HG03097 (cell line): ENCODE results near the gene ACTMAP.

Experiments
- ATAC-seq: cut with Tn5 transposase; IDR thresholded peaks from one replicate; pipeline ENCODE4 v1.9.1; 2021; ENCODE audit not compliant: unreplicated experiment, low FRiP score

ACTMAP gene

DNA sequence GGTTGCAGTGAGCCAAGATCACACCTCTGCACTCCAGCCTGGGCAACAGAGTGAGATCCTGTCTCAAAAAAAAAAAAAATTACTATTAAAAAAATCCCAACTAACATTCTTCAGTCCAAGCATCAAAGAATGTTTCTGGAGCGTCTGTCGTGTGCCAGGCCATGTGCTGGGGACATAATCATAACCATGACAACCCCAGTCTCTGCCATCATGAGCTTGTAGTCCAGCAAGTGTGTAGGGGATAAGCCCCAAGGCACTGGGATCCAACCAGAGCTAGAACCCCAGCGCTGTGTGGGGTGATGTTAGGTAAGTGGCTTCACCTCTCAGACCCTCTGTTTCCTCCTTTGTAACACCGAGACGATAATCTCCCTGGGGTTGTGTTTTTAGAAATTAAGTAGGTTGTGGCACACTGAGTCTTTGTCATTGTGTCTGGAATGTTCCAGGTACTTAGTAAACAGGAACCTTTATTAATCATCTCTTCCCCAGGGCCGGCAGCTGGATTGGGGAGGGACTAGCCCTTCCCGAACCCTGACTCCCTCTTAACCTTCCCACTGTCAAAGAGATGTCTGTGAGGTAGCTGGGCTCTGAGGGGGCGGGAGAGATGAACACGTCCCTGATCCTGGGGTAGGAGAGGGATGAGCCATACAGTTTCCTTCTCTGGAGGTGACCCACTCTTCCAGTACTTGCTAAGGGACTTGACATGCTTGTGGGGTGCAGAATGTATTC, 28.2 kb downstream of the ACTMAP start:
- no peak for ATAC-seq

DNA sequence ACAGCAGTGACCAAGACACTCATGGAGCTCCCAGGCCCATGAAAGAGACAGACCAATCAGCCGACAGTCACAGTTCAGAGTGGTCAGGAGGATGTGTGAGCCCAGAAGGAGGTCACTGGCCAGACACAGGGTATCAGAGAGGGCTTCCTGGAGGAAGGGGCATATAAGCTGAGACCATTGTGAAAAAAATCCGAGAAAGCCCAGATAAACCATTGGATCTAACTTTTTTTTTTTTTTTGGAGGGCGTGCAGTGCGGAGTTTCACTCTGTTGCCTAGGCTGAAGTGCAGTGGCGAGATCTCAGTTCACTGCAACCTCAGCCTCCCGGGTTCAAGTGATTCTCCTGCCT, 29.2 kb downstream of the ACTMAP start:
- ATAC-seq: no peak

DNA sequence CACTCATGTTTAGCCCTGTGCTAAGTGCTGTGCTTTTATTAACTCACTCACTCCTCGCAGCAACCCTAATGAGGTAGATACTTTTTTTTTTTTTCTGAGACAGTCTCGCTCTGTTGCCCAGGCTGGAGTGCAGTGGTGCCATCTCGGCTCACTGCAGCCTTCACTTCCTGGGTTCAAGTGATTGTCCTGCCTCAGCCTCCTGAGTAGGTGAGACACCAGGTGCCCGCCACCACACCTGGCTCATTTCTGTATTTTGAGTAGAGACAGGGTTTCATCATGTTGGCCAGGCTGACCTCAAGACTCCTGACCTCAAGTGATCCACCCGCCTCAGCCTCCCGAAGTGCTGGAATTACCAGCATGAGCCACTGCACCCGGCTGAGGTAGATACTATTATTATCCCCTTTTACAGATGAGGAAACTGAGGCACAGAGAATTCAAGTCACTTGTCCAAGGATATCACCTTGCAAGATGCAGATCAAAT, 30.8 kb downstream of the ACTMAP start:
- no peak for ATAC-seq

DNA sequence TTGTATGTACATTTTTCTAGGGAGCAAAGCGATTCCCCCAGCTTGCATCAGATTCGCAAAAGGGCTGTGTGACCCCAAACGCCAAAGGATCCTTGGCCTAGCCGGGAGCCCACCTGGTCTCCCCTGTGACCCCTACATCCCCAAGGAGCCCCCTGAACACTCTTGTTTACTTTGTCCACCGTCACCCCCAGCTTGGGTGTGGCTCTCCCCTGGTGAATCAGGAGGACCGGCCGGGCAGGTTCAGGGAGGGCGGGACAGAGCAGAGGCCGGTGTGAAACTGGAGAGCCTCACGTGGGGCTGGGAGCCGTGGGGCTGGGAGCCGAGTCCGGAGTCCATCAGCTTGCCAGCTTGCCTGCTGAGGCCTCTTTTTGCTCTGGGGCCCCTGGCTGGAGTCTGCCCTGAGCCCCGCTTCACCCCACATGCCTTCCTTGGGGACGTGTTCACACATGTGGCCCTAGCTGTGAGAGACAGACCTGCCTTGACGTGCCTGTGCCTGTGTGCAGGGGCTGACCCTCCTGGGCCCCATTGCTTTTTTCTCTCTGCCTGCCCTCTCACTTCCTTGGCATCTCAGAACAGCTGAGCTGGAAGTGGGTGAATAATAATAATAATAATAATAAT, 31.4 kb downstream of the ACTMAP start:
- ATAC-seq: no peak

DNA sequence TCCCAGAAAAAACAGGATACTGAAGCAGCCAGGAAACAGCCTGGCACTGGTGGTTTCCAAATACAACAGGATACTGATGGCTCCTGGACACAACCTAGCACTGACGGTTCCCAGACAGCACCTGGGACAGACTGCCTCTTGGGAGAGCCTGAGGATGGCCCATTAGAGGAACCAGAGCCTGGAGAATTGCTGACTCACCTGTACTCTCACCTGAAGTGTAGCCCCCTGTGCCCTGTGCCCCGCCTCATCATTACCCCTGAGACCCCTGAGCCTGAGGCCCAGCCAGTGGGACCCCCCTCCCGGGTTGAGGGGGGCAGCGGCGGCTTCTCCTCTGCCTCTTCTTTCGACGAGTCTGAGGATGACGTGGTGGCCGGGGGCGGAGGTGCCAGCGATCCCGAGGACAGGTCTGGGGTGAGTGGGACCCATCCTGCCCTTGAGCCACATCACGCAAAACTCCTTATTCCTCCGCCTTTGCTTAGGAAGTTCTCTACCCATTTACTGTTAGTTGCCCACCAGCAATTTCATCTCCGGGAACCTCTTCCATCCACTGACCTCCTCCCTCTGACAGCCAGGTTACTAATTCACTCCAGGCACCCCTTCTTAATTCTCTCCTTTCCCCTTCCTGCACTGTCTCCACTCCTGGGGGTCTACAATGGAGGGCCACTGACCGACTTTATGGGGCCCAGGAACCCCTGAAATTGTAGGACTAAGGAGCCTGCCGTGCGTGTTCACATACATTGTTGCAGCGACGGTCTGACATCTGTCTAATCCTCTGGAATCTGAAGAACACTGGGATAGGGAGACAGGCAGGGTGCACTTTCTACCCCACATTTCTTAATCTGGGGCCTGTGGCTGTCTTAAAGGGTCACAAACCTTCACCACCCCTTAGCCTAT, 32.1 kb downstream of the ACTMAP start:
- no peak for ATAC-seq

DNA sequence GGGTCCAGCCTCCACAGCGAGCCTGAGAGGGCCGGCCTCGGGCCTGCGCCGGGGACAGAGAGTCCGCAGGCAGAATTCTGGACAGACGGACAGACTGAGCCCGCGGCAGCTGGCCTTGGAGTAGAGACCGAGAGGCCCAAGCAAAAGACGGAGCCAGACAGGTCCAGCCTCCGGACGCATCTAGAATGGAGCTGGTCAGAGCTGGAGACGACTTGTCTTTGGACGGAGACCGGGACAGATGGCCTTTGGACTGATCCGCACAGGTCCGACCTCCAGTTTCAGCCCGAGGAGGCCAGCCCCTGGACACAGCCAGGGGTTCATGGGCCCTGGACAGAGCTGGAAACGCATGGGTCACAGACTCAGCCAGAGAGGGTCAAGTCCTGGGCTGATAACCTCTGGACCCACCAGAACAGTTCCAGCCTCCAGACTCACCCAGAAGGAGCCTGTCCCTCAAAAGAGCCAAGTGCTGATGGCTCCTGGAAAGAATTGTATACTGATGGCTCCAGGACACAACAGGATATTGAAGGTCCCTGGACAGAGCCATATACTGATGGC, 32.9 kb downstream of the ACTMAP start:
- ATAC-seq: no peak

DNA sequence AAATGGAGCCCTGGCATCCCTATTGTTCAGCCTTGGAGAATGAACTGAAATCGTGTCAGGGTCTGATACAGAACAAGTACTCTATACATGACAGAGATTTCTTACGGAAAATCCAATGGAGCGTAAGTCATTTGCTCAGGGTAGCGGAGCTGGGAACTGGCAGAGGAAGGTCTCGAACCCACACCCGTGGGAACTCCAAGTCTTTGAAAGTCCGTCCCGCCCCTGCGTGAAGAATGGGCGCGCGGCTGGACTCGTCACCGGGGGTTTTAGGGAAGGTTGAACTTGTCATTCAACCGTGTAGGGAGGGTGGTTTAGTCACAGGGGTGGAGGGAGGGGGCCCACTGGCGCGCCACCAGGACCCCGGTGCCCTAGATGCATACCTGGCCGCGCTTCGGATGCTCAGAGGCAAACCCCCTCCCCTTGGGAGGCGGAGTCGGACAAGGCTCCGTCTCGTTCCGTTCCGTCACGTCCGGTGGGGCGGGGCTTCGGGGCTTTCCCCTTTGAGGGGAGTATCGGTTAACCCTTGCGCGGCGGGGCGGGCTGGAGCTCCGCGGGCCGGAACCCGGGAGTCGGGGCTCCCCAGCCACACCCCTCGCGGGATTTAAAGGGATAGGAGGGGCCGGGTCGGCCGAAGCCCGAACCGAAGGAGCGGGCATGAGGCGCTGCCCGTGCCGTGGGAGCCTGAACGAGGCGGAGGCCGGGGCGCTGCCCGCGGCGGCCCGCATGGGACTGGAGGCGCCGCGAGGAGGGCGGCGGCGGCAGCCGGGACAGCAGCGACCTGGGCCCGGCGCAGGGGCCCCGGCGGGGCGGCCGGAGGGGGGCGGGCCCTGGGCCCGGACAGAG, 33.6 kb downstream of the ACTMAP start, which contains the start of the genes COQ8B and ITPKC:
Gene COQ8B, minus strand, starts transcription at position 405 of the 843 bp plus-strand sequence. CDS start 2,254 bp downstream, outside the sequence.
Gene ITPKC, plus strand, starts transcription at position 631 of the 843 bp plus-strand sequence. Its CDS starts 24 bp downstream, at position 655.
- peak; percentile 74 for ATAC-seq

DNA sequence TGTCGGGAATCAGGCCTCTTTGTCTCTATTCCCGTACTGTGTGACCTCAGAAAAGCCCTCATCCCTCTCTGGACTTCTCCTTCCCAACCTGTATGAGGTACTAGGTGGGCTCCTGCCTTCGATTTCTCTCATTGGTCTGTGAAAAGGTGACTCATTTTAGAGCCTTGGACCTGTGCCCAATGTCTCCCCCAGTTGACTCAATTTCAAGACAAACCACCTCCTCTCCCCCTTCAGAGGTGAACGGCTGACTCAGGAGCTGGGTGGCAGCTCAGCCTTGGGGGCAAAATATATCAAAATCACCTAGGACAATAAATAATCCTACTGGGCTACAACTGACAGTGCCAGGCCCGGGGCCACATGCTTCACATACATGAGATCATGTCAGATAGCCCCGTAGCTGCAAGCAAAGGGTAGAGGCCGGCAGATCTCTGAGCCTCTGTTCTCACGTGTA, 34.2 kb downstream of the ACTMAP start:
- no peak for ATAC-seq

DNA sequence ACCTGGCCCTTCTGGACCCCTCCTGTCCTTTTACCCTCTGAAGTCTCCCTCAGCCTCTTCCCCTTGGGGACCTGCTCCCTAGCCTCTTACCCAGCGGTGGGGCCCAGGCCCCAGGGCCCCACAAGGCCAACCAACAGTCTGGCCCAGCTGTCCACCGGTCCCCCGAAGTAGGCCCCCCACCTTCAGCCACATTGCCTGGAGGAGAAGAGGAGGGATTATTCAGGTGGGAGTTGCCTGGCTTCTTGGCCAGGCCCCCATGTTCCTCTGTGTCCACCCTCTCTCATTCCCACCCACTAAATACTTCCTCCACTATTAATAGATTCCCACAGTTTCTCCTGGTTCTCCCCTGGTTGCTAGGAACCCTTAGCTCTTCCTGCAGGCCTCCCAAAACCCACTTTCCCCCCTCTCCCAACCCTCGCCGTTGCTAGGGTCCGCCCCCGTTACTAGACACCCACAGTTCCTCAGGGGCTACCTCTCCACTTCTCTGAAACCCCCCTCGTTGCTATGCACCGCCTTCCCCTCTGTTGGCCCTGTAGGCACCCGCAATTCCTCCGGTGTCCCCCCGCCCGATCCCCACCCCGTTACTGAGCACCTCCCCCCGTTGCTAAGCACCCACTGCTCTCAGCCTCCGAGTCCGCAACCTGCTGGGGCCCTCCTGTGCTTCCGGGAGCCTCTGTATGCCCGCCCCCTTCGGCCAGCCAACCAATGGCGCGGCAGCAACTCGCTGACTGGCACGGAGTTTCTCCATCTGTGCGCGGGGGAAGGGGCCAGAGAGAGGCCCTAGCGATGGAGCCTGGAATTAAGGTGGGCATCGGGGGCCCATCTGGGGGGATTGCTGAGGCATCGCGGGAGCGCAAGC, 35.6 kb downstream of the ACTMAP start:
- ATAC-seq: peak; percentile 48

DNA sequence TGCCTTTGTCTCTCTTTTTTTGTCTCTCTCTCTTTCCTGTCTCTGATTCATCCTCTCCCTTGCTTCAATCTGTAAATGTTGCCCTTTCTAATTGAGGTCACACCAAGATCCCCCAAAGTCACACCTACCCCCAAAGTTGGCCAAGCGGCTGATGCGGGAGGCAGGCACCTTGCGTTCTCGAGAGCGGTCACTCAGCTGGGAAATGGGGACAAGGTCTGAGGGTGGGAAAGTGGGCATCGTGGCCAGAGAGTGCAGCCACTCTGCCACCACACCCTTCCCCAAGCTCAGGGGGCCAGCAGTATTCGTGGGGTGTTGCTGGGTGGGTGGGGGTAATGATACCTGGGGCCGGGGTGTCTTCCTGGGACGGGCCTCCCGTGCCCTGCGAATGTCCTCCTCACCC, 36.3 kb downstream of the ACTMAP start:
- ATAC-seq: no peak

DNA sequence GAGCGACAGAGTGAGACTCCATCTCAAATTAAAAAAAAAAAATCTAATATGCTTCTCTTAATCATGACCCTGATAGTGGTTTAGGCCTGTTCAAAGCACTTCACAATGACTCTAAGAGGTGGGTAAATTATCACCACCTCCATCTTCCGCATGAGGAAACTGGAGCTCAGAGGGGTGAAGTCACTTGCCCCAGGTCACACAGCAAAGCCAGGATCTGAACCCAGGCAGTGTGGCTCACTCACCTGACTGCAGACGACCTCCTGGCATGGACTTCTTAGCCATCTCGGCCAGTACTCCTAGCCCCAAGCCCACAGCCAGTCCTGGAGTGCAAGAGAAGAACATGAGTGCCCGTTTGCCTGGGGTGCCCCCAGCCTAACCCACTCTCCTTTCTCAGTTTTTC, 40.5 kb downstream of the ACTMAP start:
- ATAC-seq: no peak

DNA sequence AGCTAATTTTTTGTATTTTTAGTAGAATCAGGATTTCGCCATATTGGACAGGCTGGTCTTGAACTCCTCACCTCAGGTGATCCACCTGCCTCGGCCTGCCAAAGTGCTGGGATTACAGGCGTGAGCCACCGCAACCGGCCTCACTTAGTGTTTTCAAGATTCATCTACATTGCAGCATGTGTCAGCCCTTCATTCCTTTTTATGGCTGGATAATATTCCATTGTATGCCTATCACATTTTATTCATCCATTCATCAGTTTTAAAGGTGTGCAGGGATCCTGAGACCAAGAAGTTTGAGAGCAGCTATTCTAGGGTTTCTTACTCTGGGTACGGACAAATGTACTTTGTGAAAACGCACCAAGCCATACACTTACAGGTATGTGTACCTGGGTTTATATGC, 42.7 kb downstream of the ACTMAP start:
- no peak for ATAC-seq

DNA sequence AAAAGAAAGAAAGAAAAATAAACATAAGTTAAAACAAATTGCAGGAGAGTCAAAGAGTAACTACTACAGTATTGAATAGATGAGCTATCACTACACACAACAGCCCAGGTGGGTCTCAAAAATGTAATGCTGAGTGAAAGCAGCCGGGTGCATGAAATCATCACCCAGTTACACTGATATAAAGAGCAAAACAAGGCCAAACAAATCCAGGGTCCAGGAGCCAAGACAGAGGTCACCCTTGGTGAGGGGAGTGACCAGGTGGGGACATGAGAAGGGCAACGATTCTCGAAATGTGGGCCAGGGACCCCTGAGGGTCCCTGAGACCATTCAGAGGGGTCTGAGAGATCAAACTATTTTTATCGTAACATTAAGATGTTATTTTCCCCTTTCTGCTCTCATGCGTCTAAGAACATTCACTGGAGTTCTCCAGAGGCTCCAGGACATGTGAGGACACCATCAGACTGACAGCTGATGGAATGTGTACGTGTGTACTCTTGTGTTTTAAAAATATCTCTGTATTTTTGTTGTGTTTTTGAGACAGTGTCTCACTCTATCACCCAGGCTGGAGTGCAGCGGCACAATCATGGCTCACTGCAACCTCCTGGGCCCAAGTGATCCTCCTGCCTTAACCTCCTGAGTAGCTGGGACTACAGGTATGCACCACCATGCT, 44.2 kb downstream of the ACTMAP start:
- no peak for ATAC-seq

DNA sequence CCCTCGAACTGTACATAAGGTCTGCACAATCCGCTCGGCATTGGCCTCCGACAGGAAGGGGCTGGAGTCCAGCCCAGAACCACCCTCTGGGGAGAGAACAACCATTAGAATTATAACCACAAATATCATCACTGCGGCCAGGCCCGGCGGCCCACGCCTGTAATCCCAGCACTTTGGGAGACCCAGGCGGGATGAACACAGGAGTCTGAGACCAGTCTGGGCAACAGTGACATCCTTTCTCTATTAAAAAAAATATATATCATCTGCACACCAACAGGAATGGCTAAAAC, 45.0 kb downstream of the ACTMAP start:
- no peak for ATAC-seq

DNA sequence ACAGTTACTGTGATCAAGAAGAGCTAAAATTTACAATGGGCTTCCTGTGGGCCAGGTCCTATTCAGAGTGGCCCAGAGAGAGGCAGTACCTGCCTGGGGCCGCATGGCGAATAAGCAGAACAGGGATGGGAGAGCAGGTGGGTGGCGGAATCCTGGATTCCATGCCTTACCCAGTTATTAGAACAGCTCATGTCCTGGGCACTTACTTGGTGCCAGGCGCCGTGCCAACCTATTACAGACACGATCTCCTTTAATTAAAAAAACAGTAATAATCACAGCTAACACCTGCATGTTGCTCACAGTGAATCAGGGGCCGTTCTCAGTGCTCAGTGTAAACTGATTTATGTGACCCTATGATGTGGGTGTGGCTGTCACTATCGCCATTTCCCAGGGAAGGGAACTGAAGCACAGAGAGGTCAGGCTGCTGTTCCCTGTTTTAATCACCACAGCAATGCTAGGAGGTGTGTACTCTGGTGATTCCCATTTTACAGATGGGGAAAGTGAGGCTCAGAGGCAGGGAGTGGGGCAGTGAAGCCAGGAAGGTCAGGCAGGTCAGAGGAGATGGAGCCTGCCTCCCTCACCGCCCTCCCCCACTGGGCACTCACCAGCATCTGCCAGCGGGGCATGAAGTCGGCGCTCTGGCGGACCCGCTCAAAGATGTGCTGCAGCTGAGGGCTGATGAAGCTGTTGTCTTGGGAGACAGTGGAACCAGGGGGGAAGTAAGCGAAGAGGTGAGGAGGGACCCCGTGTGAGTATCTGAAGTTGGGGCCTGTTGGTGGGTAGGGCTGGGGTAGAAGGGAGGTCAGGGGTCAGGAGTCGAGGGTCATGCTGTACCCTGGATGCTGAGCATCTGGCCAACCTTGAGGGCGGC, 45.6 kb downstream of the ACTMAP start:
- ATAC-seq: no peak

DNA sequence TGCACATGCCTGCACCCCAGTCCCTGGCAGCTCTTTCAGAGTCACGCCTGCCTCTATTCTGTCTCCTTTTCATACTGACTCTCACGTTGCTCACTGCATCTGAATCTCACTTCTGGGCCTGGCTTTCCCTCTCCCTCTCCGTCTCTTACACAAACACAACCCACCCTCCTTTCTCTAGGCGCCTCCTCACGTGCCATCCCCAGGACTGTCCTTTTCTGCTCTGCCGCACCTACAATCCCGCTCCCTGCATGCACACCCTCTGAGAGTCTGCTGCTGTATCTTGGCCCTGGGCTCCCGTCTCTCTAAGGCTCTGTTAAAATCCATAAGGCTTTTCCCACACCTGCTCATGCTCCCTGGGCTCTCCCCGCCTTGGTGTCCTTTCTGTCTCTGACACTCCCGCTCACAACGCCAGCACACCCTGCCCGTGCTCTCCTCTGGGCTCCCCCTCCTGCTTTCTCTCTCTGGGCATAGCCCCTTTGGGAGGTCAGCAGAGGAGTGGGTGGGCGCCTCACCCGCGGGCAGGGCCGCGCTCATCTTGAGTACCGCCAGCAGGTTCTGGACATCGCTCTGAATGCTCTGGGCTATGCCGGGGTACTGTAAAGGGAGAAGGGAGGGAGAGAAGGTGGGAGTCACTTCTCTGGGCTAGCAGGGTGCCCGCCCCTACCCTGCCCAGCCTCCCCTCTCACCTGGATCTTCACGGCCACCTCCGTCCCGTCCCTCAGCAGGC, 47.1 kb downstream of the ACTMAP start:
- ATAC-seq: no peak
